HG03442 (cell line): ENCODE measurements around the gene RPS6KA2.

ENCODE experiments used
- ATAC-seq: cut with Tn5 transposase; IDR thresholded peaks from one replicate; pipeline ENCODE4 v1.9.1; 2021; ENCODE audit warnings: mild to moderate bottlenecking, moderate library complexity; ENCODE audit not compliant: unreplicated experiment

RPS6KA2 gene

GRCh38 chr6:166492092-166492741 lies 134.8 kb downstream of the RPS6KA2 start:
- ATAC-seq = no peak

GRCh38 chr6:166490671-166491500 lies 136.2 kb downstream of the RPS6KA2 start:
- no peak for ATAC-seq

DNA sequence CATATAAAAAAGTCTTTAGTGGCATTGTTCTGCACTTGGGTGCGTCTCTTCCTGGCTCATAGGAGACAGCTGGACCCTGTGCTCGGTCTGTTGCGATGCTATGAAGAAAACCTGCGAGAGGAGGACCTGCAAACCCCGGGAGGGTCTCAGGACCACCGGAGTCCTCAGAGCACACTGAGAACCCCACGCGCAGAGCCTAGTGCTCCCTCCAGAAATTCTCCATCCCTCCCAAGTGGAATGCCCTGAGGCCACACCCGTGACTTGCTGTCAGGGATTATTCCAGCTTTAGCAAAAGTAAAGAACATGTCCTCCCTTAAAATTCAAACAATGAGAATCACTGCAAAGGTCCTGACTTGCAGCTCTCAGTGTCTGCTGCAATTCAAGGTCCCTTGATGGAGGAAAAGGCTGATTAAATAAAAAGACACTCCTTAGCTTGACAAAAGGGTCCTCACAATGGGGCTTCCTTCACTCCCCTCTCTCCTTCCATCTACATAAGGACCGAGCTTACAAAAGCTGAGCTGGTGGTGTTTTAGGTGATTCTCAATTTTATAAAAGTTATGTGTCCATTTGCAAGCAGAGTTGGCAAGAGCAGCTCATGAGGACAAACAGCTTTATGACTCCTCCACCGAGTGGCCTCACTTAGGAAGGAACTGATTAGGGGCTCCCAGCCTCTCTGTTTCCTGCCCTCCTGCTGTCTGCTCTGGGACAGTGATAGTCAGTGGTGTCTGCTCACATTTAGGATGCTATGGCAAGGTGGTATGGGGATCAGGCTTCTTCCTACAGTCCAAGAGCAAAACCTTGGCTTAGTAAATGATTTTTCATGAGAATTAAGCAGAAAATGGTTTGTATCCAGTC lies 137.5 kb downstream of the RPS6KA2 start:
- no peak for ATAC-seq

DNA sequence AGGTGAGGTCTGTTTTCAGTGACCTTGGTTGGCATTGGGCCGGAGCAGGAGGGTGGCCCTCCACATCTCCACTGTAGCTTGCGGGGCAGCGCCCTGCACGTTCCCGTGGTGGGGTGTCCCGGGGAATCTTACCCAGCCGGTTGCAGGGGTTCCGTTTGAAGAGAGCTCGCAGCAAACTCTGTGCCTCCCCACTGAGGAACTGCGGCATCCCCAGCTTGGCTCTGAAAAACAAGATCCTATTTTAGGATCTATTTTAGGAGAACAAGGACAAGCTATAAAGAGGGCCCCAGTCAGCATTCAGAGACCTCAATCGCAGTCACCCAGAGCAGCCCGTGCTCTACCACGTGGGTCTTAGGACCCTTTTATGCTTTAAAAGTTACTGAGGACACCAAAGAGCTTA lies 138.3 kb downstream of the RPS6KA2 start:
- ATAC-seq = no peak

DNA sequence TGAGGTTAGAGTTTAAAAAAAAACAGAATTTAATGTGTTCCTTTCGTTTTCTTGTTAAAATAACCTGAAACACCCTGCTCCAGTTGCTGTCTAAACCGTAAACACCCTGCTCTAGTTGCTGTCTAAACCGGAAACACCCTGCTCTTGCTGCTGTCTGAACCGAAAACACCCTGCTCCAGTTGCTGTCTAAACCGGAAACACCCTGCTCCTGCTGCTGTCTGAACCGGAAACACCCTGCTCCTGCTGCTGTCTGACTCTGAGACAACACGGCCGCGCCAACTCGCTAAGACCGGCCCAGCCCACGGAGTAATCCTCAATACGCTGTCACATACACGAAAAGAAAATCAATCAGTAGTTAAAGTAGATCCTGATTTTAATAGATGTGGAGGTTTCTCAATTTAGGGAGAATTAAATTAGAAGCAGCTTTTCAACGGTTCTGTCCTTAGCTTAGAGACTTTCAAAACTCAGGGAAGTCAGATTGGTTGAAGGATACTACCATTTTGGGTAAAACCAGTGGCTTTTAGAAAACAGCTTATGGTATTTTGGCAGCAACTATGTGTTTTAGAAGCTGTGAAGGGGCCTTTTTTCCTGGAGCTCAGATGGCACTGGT lies 138.9 kb downstream of the RPS6KA2 start:
- ATAC-seq = peak; percentile 94

GRCh38 chr6:166487148-166487547 lies 139.9 kb downstream of the RPS6KA2 start:
- ATAC-seq = no peak

DNA sequence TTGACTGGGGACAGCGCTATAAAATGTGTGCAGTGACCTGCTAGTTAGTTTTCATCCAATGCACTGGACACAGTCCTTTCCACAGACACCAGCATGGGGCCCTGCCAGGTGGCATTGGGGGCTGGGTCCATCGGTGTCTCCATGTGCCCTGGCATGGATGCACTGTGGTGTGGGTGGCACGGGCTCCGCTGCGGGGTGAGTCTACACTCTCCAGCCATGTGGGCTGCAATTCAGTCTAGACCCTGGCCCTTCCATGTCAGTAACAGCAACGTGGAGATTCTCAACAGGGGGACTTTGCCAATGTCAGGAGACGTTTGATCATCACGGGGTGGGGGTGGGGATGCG lies 140.5 kb downstream of the RPS6KA2 start:
- ATAC-seq = no peak

DNA sequence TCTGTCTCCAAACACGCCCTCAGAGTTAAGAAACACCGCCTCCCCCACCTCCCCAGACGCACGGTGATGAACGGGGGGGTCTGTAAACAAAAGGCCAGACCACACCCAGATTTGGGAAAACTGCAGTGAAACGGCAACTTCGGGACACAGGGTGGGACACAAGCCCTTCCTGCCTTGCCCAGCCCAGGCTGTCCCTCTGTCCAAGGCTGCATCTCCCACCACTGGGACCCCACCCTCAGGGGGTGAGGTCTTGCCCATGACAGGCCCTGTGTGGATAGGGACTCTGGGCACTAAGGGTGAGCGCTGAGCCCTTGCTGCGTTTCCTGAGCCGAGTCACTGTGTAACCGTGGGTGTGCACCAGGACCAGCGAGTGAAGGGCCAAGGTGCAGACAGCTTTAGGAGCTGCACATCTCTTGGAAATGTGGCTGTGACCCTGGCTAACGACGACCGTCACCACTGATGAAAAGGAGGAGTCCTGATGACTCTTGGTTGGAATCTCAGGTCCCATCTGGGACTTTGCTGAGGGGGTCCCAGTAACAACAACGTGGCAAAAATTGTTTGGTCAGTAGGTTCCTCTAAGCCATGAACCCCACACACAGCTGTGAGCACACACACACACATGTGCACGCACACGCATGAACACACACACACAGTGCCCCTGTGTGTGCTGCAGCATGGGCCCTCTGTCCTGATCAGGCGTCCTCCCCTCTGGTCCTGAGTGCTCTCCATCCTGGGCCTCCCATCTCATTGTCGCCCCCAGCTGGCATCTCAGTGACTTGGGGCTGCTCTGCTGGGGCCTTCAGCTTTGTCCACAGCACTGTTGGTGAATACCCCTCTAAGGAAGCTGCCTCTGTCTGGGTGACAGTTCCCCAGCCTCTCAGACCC lies 141.2 kb downstream of the RPS6KA2 start:
- no peak for ATAC-seq

DNA sequence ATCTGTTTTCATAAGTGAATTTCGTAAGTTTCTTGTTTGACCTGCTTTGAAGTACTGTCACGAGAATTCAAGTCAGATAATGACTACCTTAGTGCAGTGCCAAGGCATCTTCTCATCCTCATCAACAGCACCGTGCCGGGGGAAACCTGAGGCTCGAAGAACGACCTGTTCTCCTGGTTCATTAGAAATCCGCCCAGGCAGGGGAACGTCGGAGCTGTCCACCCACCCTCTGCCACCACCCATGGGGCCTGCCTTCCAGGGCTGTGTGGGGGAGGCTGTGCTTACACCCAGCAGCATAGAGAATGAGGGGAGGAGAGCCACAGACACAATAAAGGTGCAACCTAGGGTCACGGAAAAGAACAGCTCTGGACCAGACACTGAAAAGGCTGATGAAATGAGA lies 142.2 kb downstream of the RPS6KA2 start:
- ATAC-seq = no peak

DNA sequence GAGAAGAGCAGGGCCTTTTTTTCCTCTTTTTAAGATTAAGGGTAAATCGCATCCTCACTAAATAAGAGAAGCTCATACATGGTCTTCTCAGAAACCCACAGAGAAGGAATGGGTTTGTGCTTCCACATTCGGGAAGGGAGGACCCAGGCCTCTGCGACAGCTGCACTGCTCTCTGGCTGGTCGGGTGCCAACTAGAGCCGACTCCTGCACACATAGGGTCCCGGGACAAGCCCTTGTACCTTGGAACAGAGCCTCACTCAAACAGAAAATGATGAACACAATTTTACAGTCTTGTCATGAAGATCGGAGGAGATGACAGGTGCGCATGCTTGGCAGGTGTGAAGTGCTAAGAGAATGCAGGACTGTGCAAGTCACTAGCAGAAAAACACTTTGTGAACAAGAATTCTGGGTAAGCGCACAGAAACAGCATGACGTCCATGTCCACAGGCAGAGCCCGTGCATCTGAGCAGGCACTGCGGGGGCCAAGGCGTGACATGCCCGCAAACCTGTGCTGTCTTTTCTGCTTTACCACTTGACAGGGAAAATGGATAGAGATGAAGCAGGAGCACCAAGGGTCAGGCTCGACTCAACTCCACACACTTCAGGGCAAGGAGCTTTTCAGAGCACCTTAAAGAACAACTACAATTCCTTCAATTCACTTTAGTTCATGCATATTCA lies 143.3 kb downstream of the RPS6KA2 start:
- no peak for ATAC-seq

DNA sequence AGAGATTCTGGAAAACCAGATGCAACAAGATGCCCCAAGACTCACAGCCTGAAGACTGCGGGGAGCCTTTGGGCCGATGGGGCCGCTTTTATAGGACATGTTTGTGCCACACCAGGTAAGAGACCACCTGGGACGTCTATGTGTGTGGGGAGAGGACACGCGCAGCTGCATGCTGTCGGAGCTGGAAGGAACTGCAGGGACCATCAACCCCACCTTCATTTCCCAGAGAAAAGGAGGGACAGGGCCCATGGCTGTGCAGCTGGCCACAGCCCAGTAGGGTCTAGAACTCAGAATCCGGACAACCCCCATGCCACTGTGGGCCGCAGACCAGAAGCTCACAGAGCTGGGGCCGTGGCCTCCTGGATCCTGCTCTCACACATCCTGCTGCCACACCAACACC lies 144.0 kb downstream of the RPS6KA2 start:
- no peak for ATAC-seq

GRCh38 chr6:166478782-166479592 lies 148.1 kb downstream of the RPS6KA2 start:
- no peak for ATAC-seq

DNA sequence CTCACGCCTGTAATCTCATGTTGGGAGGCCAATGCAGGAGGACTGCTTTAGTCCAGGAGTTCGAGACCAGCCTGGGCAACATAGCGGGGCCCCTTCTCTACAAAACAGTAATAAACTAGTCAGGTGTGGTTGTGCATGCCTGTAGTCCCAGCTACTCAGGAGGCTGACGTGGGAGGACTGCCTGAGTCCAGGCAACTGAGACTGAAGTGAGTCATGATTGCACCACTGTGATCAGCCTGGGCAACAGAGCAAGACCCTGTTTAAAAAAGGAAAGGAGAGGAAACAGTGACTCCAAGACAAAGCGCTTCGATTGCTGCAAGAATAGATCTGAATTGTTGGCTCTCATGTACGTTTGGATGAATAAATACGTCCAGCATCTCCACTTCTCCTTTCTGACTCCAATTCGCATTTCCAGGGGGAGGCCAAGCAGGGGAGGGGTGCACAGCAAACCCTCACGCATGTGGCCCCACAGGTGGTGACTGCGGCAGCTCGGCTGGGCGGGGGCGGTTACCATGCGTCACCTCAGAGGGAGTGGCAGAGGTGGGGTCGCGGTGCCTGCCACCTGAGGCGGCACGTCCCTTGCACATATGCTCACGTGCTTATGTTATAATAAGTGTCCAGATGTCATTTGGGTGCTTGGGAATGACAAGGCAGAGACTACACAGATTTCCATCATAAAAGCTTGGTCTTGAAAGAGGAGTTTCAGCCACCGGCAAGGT lies 149.2 kb downstream of the RPS6KA2 start:
- ATAC-seq = no peak

GRCh38 chr6:166476634-166477215 lies 150.3 kb downstream of the RPS6KA2 start:
- ATAC-seq = no peak

GRCh38 chr6:166476061-166476591 lies 150.9 kb downstream of the RPS6KA2 start:
- no peak for ATAC-seq

- ATAC-seq = no peak
Observed at GRCh38 chr6:166474721-166475565, 152.1 kb downstream of the RPS6KA2 start.
